Sigmoid colon (tissue), 4 donors: ENCODE results near the gene SPATA13.

Experiments
- CTCF ChIP-seq, 4 experiments: fragments of 450-650 bp in 3 of 4; fragments of 200-600 bp in 1 of 4; IDR thresholded peaks; one replicate each; pipeline ENCODE4 v1.5.1; 2016 to 2019; ENCODE audit warnings: antibody characterized with exemption in 4 of 4, mild to moderate bottlenecking in 3 of 4, moderate library complexity in 2 of 4
- EP300 ChIP-seq, 4 donors: sonication (generic); formaldehyde crosslinking; IDR thresholded peaks; one replicate each; pipeline ENCODE4 v1.6.1; 2017; ENCODE audit warnings: antibody characterized with exemption in 4 of 4
- POLR2A ChIP-seq, 2 donors: fragments of 450-650 bp; IDR thresholded peaks; one replicate each; pipeline ENCODE4 v1.6.1; 2016; ENCODE audit warnings: antibody characterized with exemption in 2 of 2, mild to moderate bottlenecking in 2 of 2, moderate library complexity in 2 of 2

- TF ChIP-seq CTCF (IDR thresholded peaks at IDR 0.05) (no peak), EP300 (IDR thresholded peaks at IDR 0.05) (no peak), POLR2A (IDR thresholded peaks at IDR 0.05) (no peak)
Observed at GRCh38 chr13:24339937-24340607, 179.6 kb downstream of the SPATA13 start.
